Measurements from ENCODE around the gene HAPLN2. TPM values are rescaled to one million over a fixed set of nuclear protein-coding genes. Genes with fewer than 3 reads are reported as not detected.

HAPLN2 gene
- total RNA-seq, 2 donors from 2014 or later = 1.2 to 1.8 TPM

DNA sequence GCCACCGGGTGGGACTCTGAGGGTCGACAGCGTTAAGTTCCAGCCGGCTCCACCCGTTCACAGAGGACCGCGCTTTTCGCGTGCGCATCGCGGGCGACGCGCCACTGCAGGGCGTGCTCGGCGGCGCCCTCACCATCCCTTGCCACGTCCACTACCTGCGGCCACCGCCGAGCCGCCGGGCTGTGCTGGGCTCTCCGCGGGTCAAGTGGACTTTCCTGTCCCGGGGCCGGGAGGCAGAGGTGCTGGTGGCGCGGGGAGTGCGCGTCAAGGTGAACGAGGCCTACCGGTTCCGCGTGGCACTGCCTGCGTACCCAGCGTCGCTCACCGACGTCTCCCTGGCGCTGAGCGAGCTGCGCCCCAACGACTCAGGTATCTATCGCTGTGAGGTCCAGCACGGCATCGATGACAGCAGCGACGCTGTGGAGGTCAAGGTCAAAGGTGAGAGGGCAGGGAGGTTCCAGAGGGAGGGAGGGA, 27.6 kb downstream of the HAPLN2 start:
- Histone ChIP-seq H3K36me3 (no peaks in the 10 kb centered on the region), H3K27me3 (peaks cover 0 to 3% of the 10 kb centered on the region in 2 donors), H3K27ac (no peak overlapping the region), H3K9me3 (no peaks in the 10 kb centered on the region), H3K4me1 (peaks cover 0 to 8% of the 10 kb centered on the region in 2 donors), H3K4me3 (no peak overlapping the region)
- no peak for TF ChIP-seq CTCF (IDR thresholded peaks at IDR 0.05)
- no peak for DNase-seq (ENCODE audit: low spot score)

- no peaks in the 10 kb centered on the region for H3K27me3 ChIP-seq
- H3K36me3 ChIP-seq = no peaks in the 10 kb centered on the region
- no peak overlapping the region for H3K4me3 ChIP-seq
- no peak for TF ChIP-seq CTCF (IDR thresholded peaks at IDR 0.05)
- no peaks in the 10 kb centered on the region for H3K9me3 ChIP-seq
- no peak for DNase-seq (ENCODE audit: low spot score)
- H3K27ac ChIP-seq = no peak overlapping the region
- peaks cover 0 to 3% of the 10 kb centered on the region in 2 donors for H3K4me1 ChIP-seq
These were observed 28.1 kb downstream of the HAPLN2 start for GRCh38 chr1:156647351-156647750.

DNA sequence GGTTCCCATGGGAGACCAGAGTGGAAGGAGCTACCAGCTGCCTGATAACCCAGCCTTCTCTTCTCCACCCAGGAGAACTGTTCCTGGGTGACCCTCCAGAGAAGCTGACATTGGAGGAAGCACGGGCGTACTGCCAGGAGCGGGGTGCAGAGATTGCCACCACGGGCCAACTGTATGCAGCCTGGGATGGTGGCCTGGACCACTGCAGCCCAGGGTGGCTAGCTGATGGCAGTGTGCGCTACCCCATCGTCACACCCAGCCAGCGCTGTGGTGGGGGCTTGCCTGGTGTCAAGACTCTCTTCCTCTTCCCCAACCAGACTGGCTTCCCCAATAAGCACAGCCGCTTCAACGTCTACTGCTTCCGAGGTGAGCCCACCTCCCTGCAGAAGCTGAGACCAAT, 29.3 kb downstream of the HAPLN2 start:
- Histone ChIP-seq H3K4me3 (no peak overlapping the region), H3K4me1 (no peaks in the 10 kb centered on the region), H3K9me3 (no peaks in the 10 kb centered on the region), H3K27me3 (no peaks in the 10 kb centered on the region), H3K36me3 (no peaks in the 10 kb centered on the region), H3K27ac (no peak overlapping the region)
- no peak for TF ChIP-seq CTCF (IDR thresholded peaks at IDR 0.05)
- DNase-seq (ENCODE audit: low spot score) = no peak

DNA sequence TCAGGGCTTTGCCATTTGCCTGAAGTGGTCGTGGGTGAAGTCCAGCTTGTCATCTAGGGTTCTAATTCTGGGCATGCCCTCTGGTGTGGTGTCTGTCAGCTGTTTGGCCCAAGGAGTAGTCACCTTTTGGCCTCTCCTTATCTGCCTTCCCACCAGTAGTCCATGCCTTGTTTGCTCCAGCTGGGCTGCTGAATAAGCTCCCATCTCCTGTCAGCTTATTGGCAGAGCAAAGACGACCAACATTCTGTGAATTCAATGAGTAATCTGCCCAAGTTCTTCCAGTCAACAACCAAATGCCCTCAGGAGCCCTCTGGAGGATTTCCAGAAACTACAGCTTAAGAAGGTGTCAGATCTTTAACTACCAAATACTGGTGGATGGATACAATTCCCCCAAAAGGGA, 29.7 kb downstream of the HAPLN2 start:
- Histone ChIP-seq H3K4me1 (no peaks in the 10 kb centered on the region), H3K4me3 (no peak overlapping the region), H3K9me3 (no peaks in the 10 kb centered on the region), H3K36me3 (no peaks in the 10 kb centered on the region), H3K27ac (no peak overlapping the region), H3K27me3 (no peaks in the 10 kb centered on the region)
- TF ChIP-seq CTCF (IDR thresholded peaks at IDR 0.05) = no peak
- DNase-seq (ENCODE audit: low spot score) = no peak

- no peak for TF ChIP-seq CTCF (IDR thresholded peaks at IDR 0.05)
- Histone ChIP-seq H3K27me3 (no peaks in the 10 kb centered on the region), H3K9me3 (no peaks in the 10 kb centered on the region), H3K4me3 (no peak overlapping the region), H3K27ac (no peak overlapping the region), H3K36me3 (no peaks in the 10 kb centered on the region), H3K4me1 (peaks cover 0 to 22% of the 10 kb centered on the region in 2 donors)
- no peak for DNase-seq (ENCODE audit: low spot score)
These were observed 33.1 kb downstream of the HAPLN2 start for GRCh38 chr1:156652131-156652991.
